ENCODE measurements around the gene ARNT2. TPM values are rescaled to one million over a fixed set of nuclear protein-coding genes. Genes with fewer than 3 reads are reported as not detected.

Gene ARNT2
- total RNA-seq, 2 experiments from 2014 or later, result not detected

DNA sequence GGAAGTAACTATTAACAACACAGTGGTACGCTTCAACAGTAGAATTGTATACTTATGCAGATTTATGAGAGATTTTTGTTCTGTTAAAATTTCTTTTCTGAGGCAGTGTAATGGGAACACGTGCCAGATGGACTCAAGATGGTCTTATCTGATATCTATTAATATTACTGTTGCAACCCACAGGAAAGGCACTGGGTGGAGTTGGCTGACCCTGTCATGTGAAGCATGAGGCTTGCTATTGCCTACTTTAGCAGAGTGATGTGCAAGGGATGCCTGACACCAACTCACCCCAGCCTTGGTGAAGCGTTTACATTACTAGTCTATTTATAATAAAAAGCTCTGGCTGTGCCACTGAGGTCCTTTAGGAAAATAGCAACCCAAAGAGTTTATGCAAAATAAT, 19.8 kb upstream of the ARNT2 start:
- H3K4me1 ChIP-seq (ENCODE audit: insufficient read depth, low read length, poor library complexity, severe bottlenecking), result no peaks in the 10 kb centered on the region
- ChIA-PET CTCF (ENCODE audit: unreplicated experiment) (no interaction called here), POLR2A (no interaction called here)
- H3K79me2 ChIP-seq (ENCODE audit: insufficient read depth, low read depth, low read length), result no peaks in the 10 kb centered on the region
- H3K9me3 ChIP-seq (ENCODE audit: low read length), result no peaks in the 10 kb centered on the region
- DNase-seq (ENCODE audit: low spot score), result no peak
- no peak overlapping the region for H3K4me2 ChIP-seq (ENCODE audit: low read length)
- intact Hi-C loops (cut with micrococcal nuclease; ENCODE audit: unreplicated experiment), result no loop called here
- no peak overlapping the region for H2AFZ ChIP-seq (ENCODE audit: low read length)
- no peaks in the 10 kb centered on the region for H3K36me3 ChIP-seq (ENCODE audit: insufficient read depth, low read length)
- H3K9me2 ChIP-seq (ENCODE audit: insufficient read depth, low read length), result no peaks in the 10 kb centered on the region
- BruUV-seq (replicated peaks), result no TSS peak
- H4K20me1 ChIP-seq (ENCODE audit: insufficient read depth, low read length), result no peaks in the 10 kb centered on the region
- no peak for TF ChIP-seq EZH2phosphoT487 (IDR thresholded peaks at IDR 0.05; ENCODE audit: borderline replicate concordance, low read depth, low read length)
- TF ChIP-seq, protein P1, sequence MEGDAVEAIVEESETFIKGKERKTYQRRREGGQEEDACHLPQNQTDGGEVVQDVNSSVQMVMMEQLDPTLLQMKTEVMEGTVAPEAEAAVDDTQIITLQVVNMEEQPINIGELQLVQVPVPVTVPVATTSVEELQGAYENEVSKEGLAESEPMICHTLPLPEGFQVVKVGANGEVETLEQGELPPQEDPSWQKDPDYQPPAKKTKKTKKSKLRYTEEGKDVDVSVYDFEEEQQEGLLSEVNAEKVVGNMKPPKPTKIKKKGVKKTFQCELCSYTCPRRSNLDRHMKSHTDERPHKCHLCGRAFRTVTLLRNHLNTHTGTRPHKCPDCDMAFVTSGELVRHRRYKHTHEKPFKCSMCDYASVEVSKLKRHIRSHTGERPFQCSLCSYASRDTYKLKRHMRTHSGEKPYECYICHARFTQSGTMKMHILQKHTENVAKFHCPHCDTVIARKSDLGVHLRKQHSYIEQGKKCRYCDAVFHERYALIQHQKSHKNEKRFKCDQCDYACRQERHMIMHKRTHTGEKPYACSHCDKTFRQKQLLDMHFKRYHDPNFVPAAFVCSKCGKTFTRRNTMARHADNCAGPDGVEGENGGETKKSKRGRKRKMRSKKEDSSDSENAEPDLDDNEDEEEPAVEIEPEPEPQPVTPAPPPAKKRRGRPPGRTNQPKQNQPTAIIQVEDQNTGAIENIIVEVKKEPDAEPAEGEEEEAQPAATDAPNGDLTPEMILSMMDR (conservative IDR thresholded peaks at IDR 0.05; ENCODE audit: low read length), result no peak
- no peak overlapping the region for H3K27ac ChIP-seq (ENCODE audit: low read depth, low read length, poor library complexity, severe bottlenecking)
- no peak overlapping the region for H3K4me3 ChIP-seq (ENCODE audit: low read depth, low read length, poor library complexity, severe bottlenecking)

DNA sequence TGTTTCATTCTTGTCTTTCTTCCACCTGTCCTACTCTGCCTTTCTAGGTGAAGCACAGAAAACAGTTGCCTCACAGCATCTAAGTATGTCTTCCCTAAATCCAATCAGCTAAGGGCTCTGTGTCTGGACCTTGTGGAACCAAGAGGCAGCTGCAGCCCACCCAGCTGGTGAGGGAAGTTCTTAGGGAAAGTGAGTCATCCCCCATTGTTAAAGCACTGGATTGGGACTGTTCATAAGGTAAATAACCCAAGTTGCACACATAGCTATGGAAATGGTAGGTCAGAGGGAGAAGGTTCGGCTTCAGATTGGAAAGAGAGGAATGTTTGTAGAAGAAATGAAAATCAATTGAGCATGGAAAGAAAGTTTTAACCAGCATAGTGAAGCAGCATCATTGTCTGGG, 18.0 kb upstream of the ARNT2 start:
- no peak overlapping the region for H3K4me2 ChIP-seq (ENCODE audit: low read length)
- TF ChIP-seq, protein P1 (conservative IDR thresholded peaks at IDR 0.05; ENCODE audit: low read length), result no peak
- no peak for TF ChIP-seq EZH2phosphoT487 (IDR thresholded peaks at IDR 0.05; ENCODE audit: borderline replicate concordance, low read depth, low read length)
- no peak for DNase-seq (ENCODE audit: low spot score)
- H3K9me3 ChIP-seq (ENCODE audit: low read length), result no peaks in the 10 kb centered on the region
- no peaks in the 10 kb centered on the region for H3K79me2 ChIP-seq (ENCODE audit: insufficient read depth, low read depth, low read length)
- H3K36me3 ChIP-seq (ENCODE audit: insufficient read depth, low read length), result no peaks in the 10 kb centered on the region
- no peak overlapping the region for H2AFZ ChIP-seq (ENCODE audit: low read length)
- no peaks in the 10 kb centered on the region for H3K4me1 ChIP-seq (ENCODE audit: insufficient read depth, low read length, poor library complexity, severe bottlenecking)
- intact Hi-C loops (cut with micrococcal nuclease; ENCODE audit: unreplicated experiment), result no loop called here
- no peaks in the 10 kb centered on the region for H3K9me2 ChIP-seq (ENCODE audit: insufficient read depth, low read length)
- H4K20me1 ChIP-seq (ENCODE audit: insufficient read depth, low read length), result no peaks in the 10 kb centered on the region
- H3K4me3 ChIP-seq (ENCODE audit: low read depth, low read length, poor library complexity, severe bottlenecking), result no peak overlapping the region
- H3K27ac ChIP-seq (ENCODE audit: low read depth, low read length, poor library complexity, severe bottlenecking), result no peak overlapping the region
- ChIA-PET CTCF (ENCODE audit: unreplicated experiment) (no interaction called here), POLR2A (no interaction called here)
- BruUV-seq (replicated peaks), result no TSS peak

DNA sequence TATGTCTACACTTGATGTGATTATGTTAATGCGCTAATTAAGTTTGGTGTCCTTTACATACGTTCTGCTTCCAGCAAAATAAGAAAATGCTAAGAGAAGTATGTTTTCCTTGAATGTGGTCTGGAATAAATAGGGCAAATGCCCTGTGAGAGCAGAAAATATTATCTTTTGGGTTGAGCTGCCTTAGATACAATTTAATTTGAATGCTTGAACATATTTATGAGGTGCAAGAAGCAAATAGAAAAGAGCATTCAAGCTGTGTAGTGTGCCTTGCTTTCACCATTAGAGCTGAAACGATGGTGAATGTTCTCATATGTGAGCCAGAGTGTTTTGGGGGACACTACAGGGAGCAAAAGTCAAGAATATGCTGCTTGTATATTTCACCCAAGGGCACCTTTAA, 15.9 kb upstream of the ARNT2 start:
- Histone ChIP-seq H3K36me3 (ENCODE audit: insufficient read depth, low read length) (no peaks in the 10 kb centered on the region), H3K4me2 (ENCODE audit: low read length) (no peak overlapping the region), H3K9me2 (ENCODE audit: insufficient read depth, low read length) (no peaks in the 10 kb centered on the region), H3K27ac (ENCODE audit: low read depth, low read length, poor library complexity, severe bottlenecking) (no peak overlapping the region), H3K4me3 (ENCODE audit: low read depth, low read length, poor library complexity, severe bottlenecking) (no peak overlapping the region), H2AFZ (ENCODE audit: low read length) (no peak overlapping the region), H3K79me2 (ENCODE audit: insufficient read depth, low read depth, low read length) (no peaks in the 10 kb centered on the region), H4K20me1 (ENCODE audit: insufficient read depth, low read length) (no peaks in the 10 kb centered on the region), H3K9me3 (ENCODE audit: low read length) (no peaks in the 10 kb centered on the region), H3K4me1 (ENCODE audit: insufficient read depth, low read length, poor library complexity, severe bottlenecking) (no peaks in the 10 kb centered on the region)
- ChIA-PET POLR2A (interaction anchor here (1.0 kb wide), 1 partner anchor 10 kb away, joined by 3 read pairs; no protein-coding TSS in a partner anchor), CTCF (ENCODE audit: unreplicated experiment) (no interaction called here)
- intact Hi-C loops (cut with micrococcal nuclease; ENCODE audit: unreplicated experiment), result no loop called here
- TF ChIP-seq, protein P1 (conservative IDR thresholded peaks at IDR 0.05; ENCODE audit: low read length), result no peak
- no peak for DNase-seq (ENCODE audit: low spot score)
- no TSS peak for BruUV-seq (replicated peaks)

Measured in OCI-LY7 (cell line).